OCI-LY3 (cell line): ENCODE measurements around the gene FASTKD1.

Source experiments
- EZH2phosphoT487 ChIP-seq: fragments of 200-600 bp; shearing (Covaris generic); IDR thresholded peaks from 2 replicates; pipeline ENCODE4 v1.6.1; 2018; ENCODE audit warnings: antibody characterized with exemption, mixed run types, low read depth
- TF ChIP-seq, protein P1 (sequence below): fragments of 200-600, 300-600 bp; sonication (generic); IDR thresholded peaks from 2 replicates; pipeline ENCODE4 v1.5.1; 2014; ENCODE audit warnings: antibody characterized with exemption, low read length, low read depth

DNA sequence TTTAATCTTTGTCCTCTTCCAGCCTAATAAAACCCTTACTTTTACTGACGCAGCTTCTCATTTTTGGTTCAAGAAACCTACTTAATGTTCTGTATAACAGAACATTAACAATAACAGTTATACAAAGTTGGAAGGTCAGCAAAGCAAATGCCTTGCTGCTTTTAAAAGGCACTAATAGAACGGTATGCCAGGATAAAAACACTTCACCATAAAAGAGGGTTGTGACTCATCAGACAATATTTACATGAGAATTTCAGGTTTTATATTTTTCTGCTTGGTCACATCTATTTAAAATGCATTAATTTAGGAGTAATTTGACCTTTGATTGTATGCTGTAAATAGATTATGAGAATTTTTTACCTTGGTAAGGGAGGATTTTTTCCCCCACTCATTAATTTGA, 61.1 kb downstream of the FASTKD1 start:
- TF ChIP-seq, protein P1, sequence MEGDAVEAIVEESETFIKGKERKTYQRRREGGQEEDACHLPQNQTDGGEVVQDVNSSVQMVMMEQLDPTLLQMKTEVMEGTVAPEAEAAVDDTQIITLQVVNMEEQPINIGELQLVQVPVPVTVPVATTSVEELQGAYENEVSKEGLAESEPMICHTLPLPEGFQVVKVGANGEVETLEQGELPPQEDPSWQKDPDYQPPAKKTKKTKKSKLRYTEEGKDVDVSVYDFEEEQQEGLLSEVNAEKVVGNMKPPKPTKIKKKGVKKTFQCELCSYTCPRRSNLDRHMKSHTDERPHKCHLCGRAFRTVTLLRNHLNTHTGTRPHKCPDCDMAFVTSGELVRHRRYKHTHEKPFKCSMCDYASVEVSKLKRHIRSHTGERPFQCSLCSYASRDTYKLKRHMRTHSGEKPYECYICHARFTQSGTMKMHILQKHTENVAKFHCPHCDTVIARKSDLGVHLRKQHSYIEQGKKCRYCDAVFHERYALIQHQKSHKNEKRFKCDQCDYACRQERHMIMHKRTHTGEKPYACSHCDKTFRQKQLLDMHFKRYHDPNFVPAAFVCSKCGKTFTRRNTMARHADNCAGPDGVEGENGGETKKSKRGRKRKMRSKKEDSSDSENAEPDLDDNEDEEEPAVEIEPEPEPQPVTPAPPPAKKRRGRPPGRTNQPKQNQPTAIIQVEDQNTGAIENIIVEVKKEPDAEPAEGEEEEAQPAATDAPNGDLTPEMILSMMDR: no peak
- no peak for TF ChIP-seq EZH2phosphoT487
